GM21576 (cell line): Measurements from ENCODE around the gene CDK2.
A peak's percentile ranks its signal among the peaks of the same experiment; 100 is the strongest.
"Not testable (repeated sequence)": the region's sequence is repeated elsewhere in the genome, so short reads cannot be mapped to it uniquely, and the experiment has no call there.

Experiments
- ATAC-seq: cut with Tn5 transposase; IDR thresholded peaks from one replicate; pipeline ENCODE4 v1.9.1; 2021; ENCODE audit warnings: mild to moderate bottlenecking, moderate library complexity; ENCODE audit not compliant: unreplicated experiment

The CDK2 gene

DNA sequence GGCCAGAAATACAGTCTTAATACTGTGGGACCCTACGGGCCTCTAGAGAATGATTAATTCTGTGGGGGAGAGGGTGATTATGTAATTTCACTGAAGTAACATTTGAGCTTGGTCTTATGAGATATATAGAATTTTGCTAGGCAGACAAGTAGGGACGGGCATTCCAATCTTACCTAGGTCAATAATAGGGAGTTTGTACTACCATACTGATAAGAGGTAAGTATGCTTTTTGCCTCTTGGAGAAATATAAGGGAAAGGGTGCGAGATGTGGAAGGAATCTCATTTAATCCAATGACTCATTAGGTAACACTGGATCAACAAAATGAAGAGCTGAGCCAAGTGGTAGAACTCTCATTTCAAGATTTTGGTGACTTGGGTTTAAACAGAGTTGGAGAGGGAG, 12.4 kb downstream of the CDK2 start:
- ATAC-seq = no peak

DNA sequence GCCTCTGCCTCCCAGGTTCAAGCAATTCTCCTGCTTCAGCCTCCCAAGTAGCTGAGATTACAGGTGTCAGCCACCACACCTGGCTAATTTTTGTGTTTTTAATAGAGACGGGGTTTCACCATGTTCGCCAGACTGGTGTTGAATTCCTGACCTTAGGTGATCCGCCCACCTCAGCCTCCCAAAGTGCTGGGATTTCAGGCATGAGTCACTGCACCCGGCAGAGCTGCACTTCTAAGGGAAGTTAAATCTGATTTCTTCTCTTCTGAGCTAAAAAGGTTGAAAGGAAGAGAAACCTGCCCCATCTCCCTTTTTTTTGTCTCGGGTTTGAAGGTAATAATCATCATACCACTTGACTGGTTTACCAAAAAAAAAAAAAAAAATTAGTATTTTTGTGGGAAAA, 15.3 kb downstream of the CDK2 start:
- not testable (repeated sequence) for ATAC-seq

DNA sequence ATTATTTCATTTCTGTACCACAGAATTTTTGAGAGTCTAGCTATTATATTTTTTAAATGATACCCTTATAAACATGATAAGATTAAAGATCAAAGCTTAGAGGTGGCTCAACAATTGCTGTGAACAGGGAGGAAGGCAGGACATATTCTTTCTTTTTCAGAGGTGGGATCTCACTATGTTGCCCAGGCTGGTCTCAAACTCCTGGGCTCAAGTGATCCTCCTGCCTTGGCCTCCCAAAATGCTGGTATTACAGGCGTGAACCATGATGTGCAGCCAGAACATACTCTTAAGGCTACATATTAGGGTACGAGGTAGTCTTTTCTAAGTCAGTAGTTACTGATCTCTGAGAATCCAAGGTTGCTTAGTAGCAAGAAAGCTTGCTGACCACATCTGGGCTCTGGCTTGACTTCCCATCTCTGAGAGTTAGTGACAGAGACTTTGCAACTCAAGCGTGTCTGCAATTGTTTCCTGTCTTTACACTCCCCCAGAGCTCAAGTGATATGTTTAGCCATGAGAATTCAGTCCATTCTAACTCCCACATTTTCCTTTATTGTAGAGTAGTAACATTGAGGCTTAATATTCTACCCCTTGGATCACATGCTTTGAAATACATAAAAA, 15.8 kb downstream of the CDK2 start:
- peak; percentile 86 for ATAC-seq

DNA sequence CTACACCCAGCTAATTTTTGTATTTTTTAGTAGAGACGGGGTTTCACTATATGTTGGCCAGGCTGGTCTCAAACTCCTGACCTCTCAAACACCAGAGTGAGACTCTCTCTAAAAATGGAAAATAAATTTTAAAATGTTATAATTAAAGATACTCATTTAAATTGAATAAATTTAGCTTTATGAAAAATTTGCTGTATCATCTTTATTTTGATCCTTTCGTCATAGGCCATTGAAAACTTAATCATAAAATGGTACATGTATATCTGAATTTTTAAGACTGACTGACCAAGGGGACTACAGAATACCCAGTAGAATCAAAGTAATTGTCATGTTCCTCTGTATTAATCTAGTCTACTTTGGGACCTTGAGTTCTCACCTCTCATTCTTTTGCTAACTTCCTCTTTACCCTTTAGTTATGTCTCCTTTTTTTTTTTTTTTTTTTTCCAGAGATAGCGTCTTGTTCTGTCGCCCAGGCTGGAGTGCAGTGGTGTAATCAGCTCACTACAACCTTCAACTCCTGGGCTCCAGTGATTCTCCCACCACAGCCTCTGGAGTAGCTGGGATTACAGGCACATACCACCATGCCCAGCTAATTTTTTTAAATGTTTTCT, 16.7 kb downstream of the CDK2 start:
- no peak for ATAC-seq

DNA sequence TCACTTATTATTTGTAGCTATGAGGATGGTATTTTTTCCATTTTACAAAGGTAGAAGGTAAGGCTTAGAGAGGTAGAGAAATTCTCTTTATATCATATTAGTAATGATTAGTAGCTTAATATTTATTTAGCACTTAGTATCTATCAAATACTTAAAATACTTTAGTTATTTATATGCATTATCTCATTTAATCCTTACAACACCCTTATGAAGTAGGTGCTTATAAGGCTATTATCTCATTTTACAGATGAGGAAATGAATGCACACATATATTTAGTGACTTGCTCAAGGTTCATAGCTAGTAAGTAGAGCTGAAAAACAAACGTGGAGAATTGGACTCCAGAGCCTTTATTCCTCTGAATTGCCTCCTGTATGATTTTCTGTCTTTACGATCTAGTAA, 18.2 kb downstream of the CDK2 start:
- ATAC-seq = no peak

DNA sequence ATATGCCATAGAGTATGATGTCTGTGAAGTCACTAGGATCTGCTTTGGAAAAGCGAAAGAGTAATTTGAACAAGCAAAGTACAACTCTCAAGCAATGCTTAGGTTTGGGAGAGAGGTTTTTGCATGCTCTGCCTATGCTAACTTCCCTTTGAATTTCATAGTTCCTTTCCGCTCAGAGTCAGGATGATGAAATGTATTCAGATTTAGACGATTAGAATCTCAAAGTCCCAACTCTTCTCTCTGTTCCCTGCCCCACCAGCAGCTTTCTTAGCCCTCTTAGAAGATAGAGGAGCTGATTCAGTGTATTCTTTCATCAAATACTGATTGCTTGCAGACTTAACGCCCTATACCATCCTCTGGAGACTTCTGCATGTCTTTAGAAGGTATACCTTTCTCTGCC, 18.7 kb downstream of the CDK2 start:
- ATAC-seq = no peak

DNA sequence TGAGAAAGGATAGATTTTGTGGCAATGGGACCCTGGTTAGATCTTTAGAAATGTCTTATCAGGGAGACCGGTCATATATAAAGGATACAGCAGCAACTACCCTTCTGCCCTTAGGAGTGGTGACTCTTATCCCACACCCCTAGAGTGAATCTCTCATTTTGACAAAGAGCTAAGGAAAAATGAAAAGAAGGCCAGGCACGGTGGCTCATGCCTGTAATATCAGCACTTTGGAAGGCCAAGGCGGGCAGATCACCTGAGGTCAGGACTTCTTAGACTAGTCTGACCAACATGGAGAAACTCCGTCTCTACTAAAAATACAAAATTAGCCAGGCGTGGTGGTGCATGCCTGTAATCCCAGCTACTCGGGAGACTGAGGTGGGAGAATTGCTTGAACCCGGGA, 19.3 kb downstream of the CDK2 start:
- ATAC-seq = not testable (repeated sequence)

DNA sequence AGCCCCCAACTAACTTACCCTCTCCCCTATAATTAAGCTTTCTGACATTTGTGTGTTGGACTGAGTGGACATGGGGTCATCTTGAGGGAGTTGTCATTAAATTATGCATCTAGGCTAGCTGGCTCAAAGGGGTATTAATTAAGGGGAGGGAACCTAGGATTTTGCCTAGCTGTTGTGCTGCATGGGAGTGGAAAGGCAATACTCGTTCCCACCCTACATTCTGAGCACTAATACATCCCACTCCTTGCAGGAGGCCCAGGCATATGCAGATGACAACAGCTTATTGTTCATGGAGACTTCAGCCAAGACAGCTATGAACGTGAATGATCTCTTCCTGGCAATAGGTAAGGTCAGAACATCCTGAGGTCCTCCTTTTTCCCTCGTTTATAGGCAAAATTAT, 24.5 kb downstream of the CDK2 start:
- ATAC-seq = no peak

DNA sequence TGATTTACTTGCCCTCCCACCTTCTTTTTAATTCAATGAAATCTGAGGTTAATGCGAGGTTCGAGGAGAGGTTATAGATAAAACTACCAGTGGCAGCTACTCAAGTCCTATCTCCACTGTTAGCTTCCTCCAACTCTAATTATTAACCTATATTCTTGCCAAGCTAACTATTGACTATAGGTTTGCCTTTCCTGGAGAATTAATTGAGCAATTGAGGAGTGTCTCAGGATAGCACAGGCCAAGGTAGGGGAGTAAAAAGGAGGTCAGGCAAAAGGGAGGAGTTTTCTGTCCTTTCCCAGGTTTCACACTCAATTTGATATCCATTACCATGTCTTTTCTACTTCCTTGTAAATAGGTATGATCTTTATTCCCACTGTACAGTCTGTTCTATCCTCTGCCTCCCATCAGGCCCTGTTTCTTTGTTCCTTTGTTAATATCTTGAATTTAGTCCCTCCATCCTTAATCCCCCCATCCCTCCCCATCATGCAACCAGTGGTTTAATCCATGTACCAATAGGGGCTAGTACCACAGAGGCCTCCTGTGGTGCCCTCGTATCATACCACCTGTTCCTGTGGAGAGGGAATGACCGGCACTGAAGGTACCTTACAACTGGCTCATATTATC, 26.7 kb downstream of the CDK2 start:
- no peak for ATAC-seq

DNA sequence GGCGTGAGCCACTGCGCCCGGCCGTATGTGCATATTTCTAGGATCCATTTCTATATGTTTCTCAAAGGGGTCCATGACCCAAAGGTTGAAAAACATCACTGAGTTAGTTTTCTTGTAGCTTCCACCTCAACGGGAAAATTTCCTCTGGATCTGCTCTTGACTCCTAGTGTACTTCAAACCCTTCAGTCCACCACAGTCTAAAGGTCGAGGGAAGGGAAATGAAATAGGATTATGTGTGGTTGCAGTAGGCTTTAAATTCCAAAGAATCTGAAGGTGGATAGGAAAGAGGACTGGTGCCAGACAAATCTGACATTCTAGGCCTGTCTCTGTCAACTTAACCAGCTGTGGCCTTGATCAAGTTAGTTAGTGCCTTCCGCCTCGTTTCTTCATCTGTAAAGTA, 28.7 kb downstream of the CDK2 start:
- no peak for ATAC-seq

DNA sequence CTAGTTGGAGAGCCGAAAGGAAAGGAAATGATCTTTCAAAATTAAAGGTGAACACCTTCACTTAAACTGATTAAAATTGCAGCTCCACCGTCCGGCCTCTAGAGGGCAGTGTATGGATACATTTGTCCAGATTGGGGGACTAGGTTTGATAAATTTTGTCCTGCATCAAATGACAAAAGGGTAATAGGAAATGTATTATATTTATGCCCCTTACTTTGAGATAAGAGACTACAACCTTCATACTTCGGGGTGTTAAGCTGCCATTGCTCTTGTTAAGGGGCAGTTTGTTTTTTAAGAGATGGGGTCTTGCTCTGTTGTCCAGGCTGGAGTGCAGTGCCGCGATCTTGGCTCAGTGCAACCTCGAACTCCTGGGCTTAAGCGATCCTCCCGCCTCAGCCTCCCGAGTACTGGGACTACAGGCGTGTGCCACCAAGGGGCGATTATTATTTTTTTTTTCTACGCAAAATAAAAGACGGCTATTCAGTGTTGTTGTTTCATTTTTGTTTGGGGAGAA, 29.6 kb downstream of the CDK2 start:
- no peak for ATAC-seq

DNA sequence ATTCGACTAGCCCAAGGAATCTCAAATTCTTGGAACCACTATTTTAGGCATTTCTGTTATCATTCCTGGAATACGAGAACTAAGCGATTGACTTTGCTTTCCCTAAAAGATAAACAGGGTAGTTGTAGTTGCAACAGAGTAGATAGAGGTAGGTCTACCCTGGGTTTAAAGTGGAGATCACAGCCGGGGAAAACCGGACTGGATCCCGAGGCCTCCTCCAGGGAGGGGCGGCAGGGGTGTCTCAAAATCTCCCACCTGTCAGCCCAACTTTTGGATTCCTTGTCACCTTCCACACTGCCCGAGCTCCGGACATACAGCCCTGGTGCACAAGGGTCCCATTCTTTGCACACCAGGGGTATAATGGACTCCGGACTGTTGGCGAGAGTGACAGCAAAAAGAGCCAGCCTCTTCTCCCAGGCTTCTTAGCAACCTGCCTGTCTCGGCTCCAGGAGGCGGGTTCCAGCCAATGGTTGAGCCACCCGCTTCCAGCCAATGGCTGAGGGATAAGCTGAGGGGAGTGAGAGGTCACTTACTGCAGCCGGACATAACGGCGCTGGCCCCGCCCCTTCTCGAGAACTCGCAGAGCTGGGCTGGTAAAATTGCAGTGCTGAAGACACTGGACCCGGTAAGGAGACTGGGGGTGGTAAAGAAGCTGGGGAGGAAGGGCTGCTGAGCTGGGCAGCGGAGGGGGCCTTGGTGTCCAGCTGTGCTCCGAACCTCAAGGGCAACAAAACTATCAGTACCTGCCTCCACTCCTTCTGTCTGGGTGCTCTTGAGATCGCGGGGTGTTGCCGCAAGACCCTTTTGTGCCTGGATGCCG, 30.3 kb downstream of the CDK2 start, which contains the start of gene SUOX:
Gene SUOX (plus strand): TSS at position 562 of the 820 bp plus-strand sequence. CDS start 4,946 bp downstream, outside the sequence.
- ATAC-seq = peak; percentile 99

DNA sequence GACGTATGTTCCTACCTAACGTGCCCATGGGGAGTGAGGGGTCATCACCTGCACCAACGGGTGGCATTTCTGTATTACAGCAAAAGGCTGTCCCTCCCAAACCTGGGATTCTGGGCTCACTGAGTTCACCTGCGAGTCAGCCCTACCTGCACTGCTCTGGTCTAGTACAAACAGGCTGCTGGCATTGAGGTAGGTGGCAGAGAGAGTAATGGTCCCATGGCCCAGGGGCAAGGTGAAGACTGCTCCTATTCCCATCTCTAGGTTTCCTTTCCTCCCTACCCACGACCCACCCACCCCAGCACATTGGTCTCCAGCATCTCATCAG, 30.9 kb downstream of the CDK2 start:
- no peak for ATAC-seq

DNA sequence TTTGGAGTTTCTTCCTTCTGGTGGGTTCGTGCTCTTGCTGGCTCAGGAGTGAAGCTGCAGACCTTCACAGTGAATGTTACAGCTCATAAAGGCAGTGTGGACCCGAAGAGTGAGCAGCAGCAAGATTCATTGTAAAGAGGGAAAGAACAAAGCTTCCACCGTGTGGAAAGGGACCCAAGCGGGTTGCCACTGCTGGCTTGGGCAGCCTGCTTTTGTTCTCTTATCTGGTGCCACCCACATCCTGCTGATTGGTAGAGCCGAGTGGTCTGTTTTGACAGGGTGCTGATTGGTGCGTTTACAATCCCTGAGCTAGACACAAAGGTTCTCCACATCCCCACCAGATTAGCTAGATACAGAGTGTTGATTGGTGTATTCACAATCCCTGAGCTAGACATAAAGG, 32.9 kb downstream of the CDK2 start:
- not testable (repeated sequence) for ATAC-seq

DNA sequence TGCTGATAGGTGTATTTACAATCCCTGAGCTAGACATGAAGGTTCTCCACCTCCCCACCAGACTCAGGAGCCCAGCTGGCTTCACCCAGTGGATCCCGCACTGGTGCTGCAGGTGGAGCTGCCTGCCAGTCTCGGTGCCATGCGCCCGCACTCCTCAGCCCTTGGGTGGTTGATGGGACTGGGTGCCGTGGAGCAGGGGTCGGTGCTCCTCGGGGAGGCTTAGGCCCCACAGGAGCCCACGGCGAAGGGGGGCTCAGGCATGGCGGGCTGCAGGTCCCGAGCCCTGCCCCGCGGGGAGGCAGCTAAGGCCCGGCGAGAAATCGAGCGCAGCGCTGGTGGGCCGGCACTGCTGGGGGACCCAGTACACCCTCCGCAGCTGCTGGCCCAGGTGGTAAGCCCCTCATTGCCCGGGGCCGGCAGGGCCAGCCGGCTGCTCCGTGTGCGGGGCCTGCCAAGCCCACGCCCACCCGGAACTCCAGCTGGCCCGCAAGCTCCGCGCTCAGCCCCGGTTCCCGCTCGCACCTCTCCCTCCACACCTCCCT, 33.4 kb downstream of the CDK2 start:
- ATAC-seq = not testable (repeated sequence)

DNA sequence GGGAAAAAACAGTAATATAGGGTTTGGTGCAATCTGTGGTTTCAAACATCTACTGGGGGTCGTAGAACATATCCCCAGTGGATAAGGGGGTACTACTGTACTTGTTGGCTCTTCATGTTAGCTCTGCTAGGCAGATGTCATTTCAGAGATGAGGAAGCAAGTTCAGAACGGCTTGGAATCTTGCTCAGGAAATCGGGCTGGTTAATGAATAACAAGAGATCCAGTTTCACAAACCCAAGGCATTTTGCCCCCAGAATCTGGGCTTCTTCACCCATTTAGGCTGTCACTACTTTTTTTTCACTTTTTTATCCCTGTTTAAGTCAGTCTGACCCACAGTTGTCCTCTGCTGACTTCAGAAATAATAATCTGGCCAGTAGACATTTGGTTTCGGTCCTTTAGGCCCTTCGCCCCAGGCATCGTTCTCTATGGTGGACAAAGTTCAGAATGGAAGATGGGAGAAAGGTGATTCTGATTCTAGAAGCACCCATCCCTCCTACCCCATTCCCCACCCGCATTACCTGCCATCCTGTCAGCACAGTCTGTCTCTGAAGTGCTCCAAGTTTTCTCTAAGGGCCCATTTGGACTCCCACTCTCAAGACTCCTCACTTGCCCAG, 35.0 kb downstream of the CDK2 start:
- no peak for ATAC-seq

DNA sequence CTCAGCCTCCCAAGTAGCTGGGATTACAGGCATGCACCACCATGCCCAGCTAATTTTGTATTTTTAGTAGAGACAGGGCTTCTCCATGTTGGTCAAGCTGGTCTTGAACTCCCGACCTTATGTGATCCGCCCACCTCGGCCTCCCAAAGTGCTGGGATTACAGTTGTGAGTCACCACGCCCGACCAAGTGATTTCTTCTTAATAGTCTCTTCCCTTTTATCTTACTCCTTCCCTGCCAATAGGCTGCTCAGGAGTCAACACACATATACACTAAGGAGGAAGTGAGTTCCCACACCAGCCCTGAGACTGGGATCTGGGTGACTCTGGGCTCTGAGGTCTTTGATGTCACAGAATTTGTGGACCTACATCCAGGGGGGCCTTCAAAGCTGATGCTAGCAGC, 36.7 kb downstream of the CDK2 start:
- not testable (repeated sequence) for ATAC-seq

DNA sequence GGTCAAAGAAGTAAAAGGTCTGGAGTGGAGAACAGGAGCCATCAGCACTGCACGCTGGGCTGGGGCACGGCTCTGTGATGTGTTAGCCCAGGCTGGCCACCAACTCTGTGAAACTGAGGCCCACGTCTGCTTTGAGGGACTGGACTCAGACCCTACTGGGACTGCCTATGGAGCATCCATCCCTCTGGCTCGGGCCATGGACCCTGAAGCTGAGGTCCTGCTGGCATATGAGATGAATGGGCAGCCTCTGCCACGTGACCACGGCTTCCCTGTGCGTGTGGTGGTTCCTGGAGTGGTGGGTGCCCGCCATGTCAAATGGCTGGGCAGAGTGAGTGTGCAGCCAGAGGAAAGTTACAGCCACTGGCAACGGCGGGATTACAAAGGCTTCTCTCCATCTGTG, 37.6 kb downstream of the CDK2 start:
- no peak for ATAC-seq

DNA sequence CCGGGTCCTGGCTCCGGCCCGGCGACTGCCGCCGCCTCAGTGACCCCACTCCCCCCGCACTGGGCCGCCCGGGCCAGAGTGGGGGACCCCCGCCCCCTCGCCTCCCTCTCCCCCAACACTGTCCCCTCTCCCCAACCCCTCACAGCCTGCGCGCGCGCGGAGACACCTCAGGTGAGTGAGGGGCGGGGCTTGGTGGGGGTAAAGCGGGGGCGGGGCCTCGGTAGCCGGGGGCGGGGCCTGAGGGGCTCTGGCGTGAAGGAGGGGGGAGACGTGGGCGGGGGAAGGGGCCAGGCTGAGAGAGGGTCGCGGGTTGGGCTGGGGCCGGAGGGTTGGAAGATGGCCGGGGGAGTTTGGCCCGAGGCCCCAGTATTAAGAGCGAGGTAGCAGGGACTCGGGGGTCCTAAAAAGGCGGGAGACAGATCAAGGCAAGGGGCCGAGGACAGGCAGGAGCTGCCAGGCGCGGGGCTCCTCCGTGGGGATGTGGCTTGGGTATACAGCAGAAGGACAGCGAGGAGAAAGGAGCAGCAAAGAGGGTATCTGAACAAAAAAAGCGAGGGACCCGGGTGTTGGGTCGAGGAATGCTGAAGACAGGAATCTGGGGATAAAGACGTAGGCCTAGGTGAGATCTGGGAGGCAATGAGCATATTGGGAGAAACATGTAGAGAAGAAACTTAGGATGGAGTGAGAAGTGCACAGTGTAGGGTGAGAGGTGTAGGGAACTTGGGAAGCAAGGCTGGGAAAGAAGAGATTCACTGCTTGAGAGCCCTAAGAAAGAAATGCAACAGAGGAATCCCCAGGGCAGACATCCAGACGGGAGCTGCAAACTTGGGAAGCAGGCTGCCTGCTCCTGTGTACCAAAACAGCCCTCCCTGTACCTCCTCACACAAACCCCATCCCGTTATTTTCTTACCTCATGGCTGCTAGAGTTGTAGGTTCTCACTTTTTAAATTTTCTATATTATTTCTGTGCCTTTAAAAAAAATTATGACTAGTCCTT, 41.2 kb downstream of the CDK2 start:
- ATAC-seq = peak; percentile 16
